ENCODE data around the gene KDM4D. TPM values are rescaled to one million over a fixed set of nuclear protein-coding genes. Genes with fewer than 3 reads are reported as not detected.
"Not testable (repeated sequence)": the region's sequence is repeated elsewhere in the genome, so short reads cannot be mapped to it uniquely, and the experiment has no call there.

KDM4D gene
- total RNA-seq, 1 experiment from 2014 or later, result 3.4 TPM

- no peak for DNase-seq (ENCODE audit: low read depth)
Observed at GRCh38 chr11:95033051-95033450, 59.5 kb downstream of the KDM4D start.

DNA sequence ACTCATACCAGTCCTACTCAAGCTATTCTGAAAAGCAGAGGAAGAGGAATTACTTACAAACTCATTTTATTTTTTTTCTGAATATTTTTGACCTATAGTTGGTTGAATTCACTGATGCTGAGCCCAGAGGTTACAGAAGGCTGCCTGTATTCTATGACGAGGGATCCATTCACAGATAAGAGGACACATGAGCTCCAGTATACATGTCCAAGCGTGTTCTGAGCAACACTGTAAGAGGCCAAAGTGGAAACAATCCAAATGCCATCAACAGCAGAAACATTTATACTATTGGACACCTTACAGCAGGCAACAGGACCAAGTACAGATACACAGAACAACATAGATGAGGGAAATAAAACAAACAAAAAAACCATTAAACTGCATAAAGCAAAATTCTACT, 61.8 kb downstream of the KDM4D start:
- no peak for DNase-seq (ENCODE audit: low read depth)

- DNase-seq (ENCODE audit: low read depth), result not testable (repeated sequence)
Observed at GRCh38 chr11:95037356-95038035, 64.0 kb downstream of the KDM4D start.

- DNase-seq (ENCODE audit: low read depth), result no peak
Observed at GRCh38 chr11:95042239-95042638, 68.7 kb downstream of the KDM4D start.

- DNase-seq (ENCODE audit: low read depth), result no peak
Observed at GRCh38 chr11:95042906-95043305, 69.4 kb downstream of the KDM4D start.

GRCh38 chr11:95044010-95044409, 70.5 kb downstream of the KDM4D start:
- no peak for DNase-seq (ENCODE audit: low read depth)

DNA sequence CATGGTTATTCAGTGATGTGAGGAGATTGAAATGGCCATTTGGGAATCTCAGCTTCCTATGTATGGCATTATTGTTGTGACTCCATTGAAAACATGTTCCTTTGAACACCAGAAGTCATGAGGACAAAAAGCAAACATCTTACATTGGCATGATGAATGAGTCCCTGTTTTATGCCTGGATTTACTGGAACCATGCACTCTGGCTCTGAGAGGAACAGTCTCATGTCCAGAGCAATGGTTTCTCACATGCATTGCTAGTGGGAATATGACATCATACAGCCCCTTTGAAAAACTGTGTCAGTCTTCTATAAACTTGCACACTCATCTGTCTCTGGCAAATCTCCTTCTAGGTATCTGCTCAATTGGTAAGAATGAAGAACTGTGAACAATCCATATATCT, 72.3 kb downstream of the KDM4D start:
- no peak for DNase-seq (ENCODE audit: low read depth)

Other genes starting within 250 kb of the KDM4D start
- gene AMOTL1, start 205.4 kb upstream of the KDM4D start, total RNA-seq (2014; rRNA removed; shearing (Covaris generic)), result 14.9 and 16.2 TPM in 2 replicates
- 58.9 and 83.9 TPM in 2 replicates for gene CWC15, start 153 bp upstream of the KDM4D start, total RNA-seq (2014; rRNA removed; shearing (Covaris generic))
- not detected in 2 replicates for gene KDM4E, start 51.5 kb downstream of the KDM4D start, total RNA-seq (2014; rRNA removed; shearing (Covaris generic))
- gene KDM4F, start 75.7 kb downstream of the KDM4D start, total RNA-seq (2014; rRNA removed; shearing (Covaris generic)), result not detected in 2 replicates
- gene SRSF8, start 93.2 kb downstream of the KDM4D start, total RNA-seq (2014; rRNA removed; shearing (Covaris generic)), result 11.1 and 25.1 TPM in 2 replicates
- gene ENDOD1, start 116.1 kb downstream of the KDM4D start, total RNA-seq (2014; rRNA removed; shearing (Covaris generic)), result 13.6 and 16.2 TPM in 2 replicates

Measured in Daoy (cell line).